Vagina (tissue), 2 donors: ENCODE results near the gene ADGRL3.

Experiments used
- CTCF ChIP-seq, 3 experiments: fragments of 450-650 bp in 2 of 3; fragments of 200-600 bp in 1 of 3; sonication (generic) in 1 of 3; IDR thresholded peaks; one replicate each; pipeline ENCODE4 v1.5.1; 2017 to 2019; ENCODE audit warnings: antibody characterized with exemption in 3 of 3, mild to moderate bottlenecking in 2 of 3, moderate library complexity in 2 of 3
- POLR2AphosphoS5 ChIP-seq, 2 donors: sonication (generic); formaldehyde crosslinking; IDR thresholded peaks; one replicate each; pipeline ENCODE4 v1.9.0; 2017; ENCODE audit warnings: antibody characterized with exemption in 2 of 2, mild to moderate bottlenecking in 2 of 2, low read depth in 1 of 2; ENCODE audit not compliant: insufficient read depth in 1 of 2

GRCh38 chr4:61886131-61886530 is 686.0 kb downstream of the ADGRL3 start:
- TF ChIP-seq POLR2AphosphoS5 (IDR thresholded peaks at IDR 0.05; ENCODE audit: insufficient read depth in 1 of 2, low read depth in 1 of 2) (no peak), CTCF (IDR thresholded peaks at IDR 0.05) (no peak)
